CD4-positive, alpha-beta T cell (primary cell): ENCODE results near the gene MYRIP. TPM values are rescaled to one million over a fixed set of nuclear protein-coding genes. Genes with fewer than 3 reads are reported as not detected.

Experiments used
- ATAC-seq: fragments of 200-7000 bp; cut with Tn5 transposase; one replicate; pipeline ENCODE4 v1.10.0; 2022; ENCODE audit warnings: mild to moderate bottlenecking; ENCODE audit not compliant: poor library complexity
- CTCF ChIA-PET: fragments of 350-600 bp; sonication (Branson Sonifier 250); formaldehyde crosslinking; loops from one replicate; lab custom pipeline; 2021; ENCODE audit warnings: antibody characterized with exemption, inconsistent platforms; lab: Charles Lee
- POLR2A ChIA-PET: fragments of 350-600 bp; sonication (Branson Sonifier 250); formaldehyde crosslinking; loops from one replicate; lab custom pipeline; 2021; ENCODE audit warnings: antibody characterized with exemption, inconsistent platforms; lab: Charles Lee
- DNase-seq, 14 experiments: peaks; one replicate each; pipeline ENCODE4 v3.0.0-alpha.2; 2013 to 2020; ENCODE audit warnings: mixed read lengths in 2 of 14
- H3K27ac ChIP-seq, 2 donors: one replicate each; pipeline versions ENCODE4 v1.5.1 to v1.7.0; 2013; ENCODE audit warnings: low read length in 2 of 2, low read depth in 1 of 2, mild to moderate bottlenecking in 1 of 2
- H3K27me3 ChIP-seq, 2 experiments: 1 replicate in 1 of 2; 2 replicates in 1 of 2; pipeline versions ENCODE4 v1.6.1 to v1.7.0; 2013; ENCODE audit warnings: low read length in 2 of 2, control low read depth in 1 of 2, mild to moderate bottlenecking in 1 of 2, moderate library complexity in 1 of 2; ENCODE audit not compliant: insufficient read depth in 2 of 2, control insufficient read depth in 1 of 2
- H3K36me3 ChIP-seq: one replicate; pipeline ENCODE4 v1.6.1; 2013; ENCODE audit warnings: low read length, control low read depth; ENCODE audit not compliant: insufficient read depth
- H3K4me1 ChIP-seq: one replicate; pipeline ENCODE4 v1.6.1; 2013; ENCODE audit warnings: low read length, control low read depth; ENCODE audit not compliant: insufficient read depth
- H3K4me3 ChIP-seq: one replicate; pipeline ENCODE4 v1.5.1; 2013; ENCODE audit warnings: mild to moderate bottlenecking, low read length, moderate library complexity
- H3K9me3 ChIP-seq, 2 experiments: 1 replicate in 1 of 2; 2 replicates in 1 of 2; pipeline versions ENCODE4 v1.6.1 to v1.7.0; 2013; ENCODE audit warnings: low read length in 2 of 2, mild to moderate bottlenecking in 2 of 2, control low read depth in 1 of 2, moderate library complexity in 1 of 2; ENCODE audit not compliant: control insufficient read depth in 1 of 2, insufficient read depth in 1 of 2
- H3K27ac Mint-ChIP-seq: one replicate; pipeline ENCODE4 v1.8.0; 2020; ENCODE audit warnings: mixed read lengths
- H3K27me3 Mint-ChIP-seq: one replicate; pipeline ENCODE4 v1.8.0; 2021; ENCODE audit warnings: mixed read lengths
- H3K36me3 Mint-ChIP-seq: one replicate; pipeline ENCODE4 v1.8.0; 2021; ENCODE audit warnings: low read depth, mixed read lengths
- H3K4me1 Mint-ChIP-seq: one replicate; pipeline ENCODE4 v1.8.0; 2021; ENCODE audit warnings: low read depth, mixed read lengths
- H3K4me3 Mint-ChIP-seq: one replicate; pipeline ENCODE4 v1.8.0; 2020; ENCODE audit warnings: mild to moderate bottlenecking, mixed read lengths
- H3K9me3 Mint-ChIP-seq: one replicate; pipeline ENCODE4 v1.8.0; 2020; ENCODE audit warnings: mixed read lengths
- intact Hi-C, 2 experiments: fragments of 100-400 bp; cut with DNase I in 1 of 2; cut with micrococcal nuclease in 1 of 2; formaldehyde crosslinking; loops; one replicate each; pipeline versions ENCODE4 v1.15.1 to v1.9.0; 2023 to 2025; cut with DNase I, micrococcal nuclease
- total RNA-seq, 174 experiments: library from RNA in 2 of 174; stranded (reverse) in 2 of 174; gene quantifications; one replicate each; pipeline ENCODE4 v1.2.3 and lab custom pipeline; 2021 to 2026
- TF ChIP-seq, protein P1 (sequence below): fragments of 200-600 bp; IDR thresholded peaks from one replicate; pipeline ENCODE4 v1.8.0; 2022; ENCODE audit warnings: antibody characterized with exemption, mild to moderate bottlenecking

The MYRIP gene
- total RNA-seq, 2 experiments from 2014 or later, result not detected

DNA sequence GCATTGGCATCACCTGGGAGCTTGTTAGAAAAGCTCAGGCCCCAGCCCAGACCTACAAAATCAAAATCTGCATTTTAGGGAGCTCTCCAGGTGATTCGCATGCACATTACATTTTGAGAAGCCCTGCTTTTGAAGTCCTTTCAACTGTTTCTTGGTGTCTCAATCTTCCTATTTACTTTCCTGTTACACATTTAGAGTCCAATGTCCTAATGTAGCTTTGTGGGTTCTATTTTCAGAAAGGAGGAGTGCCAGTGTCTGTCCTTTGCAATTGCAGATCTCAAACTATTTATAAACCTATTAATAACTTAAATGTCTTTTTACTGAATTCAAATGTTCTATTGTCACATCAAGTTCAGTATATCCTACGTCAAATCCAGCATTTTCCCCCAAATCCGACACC lies 27.8 kb upstream of the MYRIP start:
- Mint-ChIP-seq H3K4me3 (no peak overlapping the region), H3K27me3 (peaks cover 4% of the 10 kb centered on the region), H3K4me1 (no peaks in the 10 kb centered on the region), H3K36me3 (no peaks in the 10 kb centered on the region), H3K27ac (no peak overlapping the region), H3K9me3 (no peaks in the 10 kb centered on the region)
- H3K4me1 ChIP-seq, result no peaks in the 10 kb centered on the region
- peaks cover 0 to 4% of the 10 kb centered on the region in 2 experiments for H3K9me3 ChIP-seq
- no peak overlapping the region for H3K27ac ChIP-seq
- POLR2A ChIA-PET, result no interaction called here
- H3K4me3 ChIP-seq, result no peak overlapping the region
- intact Hi-C loops, result no loop called here
- TF ChIP-seq, protein P1, sequence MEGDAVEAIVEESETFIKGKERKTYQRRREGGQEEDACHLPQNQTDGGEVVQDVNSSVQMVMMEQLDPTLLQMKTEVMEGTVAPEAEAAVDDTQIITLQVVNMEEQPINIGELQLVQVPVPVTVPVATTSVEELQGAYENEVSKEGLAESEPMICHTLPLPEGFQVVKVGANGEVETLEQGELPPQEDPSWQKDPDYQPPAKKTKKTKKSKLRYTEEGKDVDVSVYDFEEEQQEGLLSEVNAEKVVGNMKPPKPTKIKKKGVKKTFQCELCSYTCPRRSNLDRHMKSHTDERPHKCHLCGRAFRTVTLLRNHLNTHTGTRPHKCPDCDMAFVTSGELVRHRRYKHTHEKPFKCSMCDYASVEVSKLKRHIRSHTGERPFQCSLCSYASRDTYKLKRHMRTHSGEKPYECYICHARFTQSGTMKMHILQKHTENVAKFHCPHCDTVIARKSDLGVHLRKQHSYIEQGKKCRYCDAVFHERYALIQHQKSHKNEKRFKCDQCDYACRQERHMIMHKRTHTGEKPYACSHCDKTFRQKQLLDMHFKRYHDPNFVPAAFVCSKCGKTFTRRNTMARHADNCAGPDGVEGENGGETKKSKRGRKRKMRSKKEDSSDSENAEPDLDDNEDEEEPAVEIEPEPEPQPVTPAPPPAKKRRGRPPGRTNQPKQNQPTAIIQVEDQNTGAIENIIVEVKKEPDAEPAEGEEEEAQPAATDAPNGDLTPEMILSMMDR, result no peak
- CTCF ChIA-PET, result no interaction called here
- no peak for DNase-seq
- ATAC-seq, result no peak
- H3K36me3 ChIP-seq, result no peaks in the 10 kb centered on the region
- H3K27me3 ChIP-seq, result peaks cover 0 to 3% of the 10 kb centered on the region in 2 experiments

DNA sequence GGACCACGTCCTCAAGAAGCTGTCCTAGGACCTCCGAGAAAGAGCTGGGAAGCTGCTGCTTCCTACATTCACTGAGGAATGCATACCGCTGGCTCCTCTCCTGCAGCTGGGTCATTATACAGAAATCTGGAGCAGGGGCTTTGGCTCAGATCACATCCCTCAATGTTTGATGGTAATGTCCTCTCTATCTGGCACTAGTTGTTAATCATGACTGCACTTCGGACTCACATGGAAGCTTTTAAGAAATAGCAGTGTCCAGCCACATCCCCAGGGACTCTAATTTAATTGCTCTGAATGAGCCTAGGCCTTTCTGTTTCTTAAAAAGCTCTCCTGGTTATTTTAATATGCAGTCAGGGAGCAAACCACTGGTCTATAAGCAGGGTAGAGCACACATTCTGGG lies 25.7 kb upstream of the MYRIP start:
- TF ChIP-seq, protein P1, result no peak
- POLR2A ChIA-PET, result interaction anchor here (0.8 kb wide), 1 partner anchor 11 kb away, joined by 3 read pairs; no protein-coding TSS in a partner anchor
- intact Hi-C loops, result no loop called here
- peaks cover 0 to 4% of the 10 kb centered on the region in 2 experiments for H3K27me3 ChIP-seq
- Mint-ChIP-seq H3K4me3 (no peak overlapping the region), H3K4me1 (no peaks in the 10 kb centered on the region), H3K27ac (no peak overlapping the region), H3K9me3 (no peaks in the 10 kb centered on the region), H3K27me3 (peaks cover 4% of the 10 kb centered on the region), H3K36me3 (no peaks in the 10 kb centered on the region)
- no peak overlapping the region for H3K4me3 ChIP-seq
- ATAC-seq (no peak), DNase-seq (no peak)
- CTCF ChIA-PET, result no interaction called here
- H3K27ac ChIP-seq, result no peak overlapping the region
- peaks cover 0 to 1% of the 10 kb centered on the region in 2 experiments for H3K9me3 ChIP-seq
- no peaks in the 10 kb centered on the region for H3K4me1 ChIP-seq
- no peaks in the 10 kb centered on the region for H3K36me3 ChIP-seq

DNA sequence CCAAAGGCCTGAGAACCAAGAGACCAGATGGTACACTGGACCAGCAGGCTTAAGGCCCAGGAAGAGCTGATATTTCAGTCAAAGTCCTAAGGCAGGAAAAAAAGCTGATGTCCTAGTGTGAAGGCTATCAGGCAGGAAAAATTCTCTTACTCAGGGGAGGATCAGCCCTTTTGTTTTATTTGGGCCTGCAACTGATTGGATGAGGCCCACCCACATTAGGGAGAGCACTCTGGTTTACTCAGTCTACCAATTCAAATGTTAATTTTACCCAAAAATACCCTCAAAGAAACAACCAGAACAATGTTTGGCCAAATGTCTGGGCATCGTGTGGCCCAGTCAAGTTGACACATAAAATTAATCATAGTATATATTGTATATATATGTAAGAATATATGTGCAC lies 24.5 kb upstream of the MYRIP start:
- POLR2A ChIA-PET, result no interaction called here
- Mint-ChIP-seq H3K27ac (no peak overlapping the region), H3K36me3 (no peaks in the 10 kb centered on the region), H3K9me3 (no peaks in the 10 kb centered on the region), H3K27me3 (peaks cover 4% of the 10 kb centered on the region), H3K4me3 (no peak overlapping the region), H3K4me1 (no peaks in the 10 kb centered on the region)
- TF ChIP-seq, protein P1, result no peak
- H3K27me3 ChIP-seq, result peaks cover 0 to 4% of the 10 kb centered on the region in 2 experiments
- CTCF ChIA-PET, result no interaction called here
- no peak overlapping the region for H3K4me3 ChIP-seq
- H3K9me3 ChIP-seq, result no peaks in the 10 kb centered on the region
- ATAC-seq, result no peak
- DNase-seq, result no peak
- H3K36me3 ChIP-seq, result no peaks in the 10 kb centered on the region
- no peak overlapping the region for H3K27ac ChIP-seq
- intact Hi-C loops, result no loop called here
- H3K4me1 ChIP-seq, result no peaks in the 10 kb centered on the region
